HEK293 (cell line): ENCODE results near the gene EFCAB5.
A peak's percentile ranks its signal among the peaks of the same experiment; 100 is the strongest.

Experiments used
- OSR2 ChIP-seq: fragments of 450-650 bp; formaldehyde crosslinking; IDR thresholded peaks from 2 replicates; pipeline ENCODE4 v1.5.1; 2016; ENCODE audit warnings: missing biosample characterization, missing genetic modification characterization
- SALL2 ChIP-seq: fragments of 450-650 bp; formaldehyde crosslinking; IDR thresholded peaks from 2 replicates; pipeline ENCODE4 v1.5.0; 2017; ENCODE audit warnings: missing biosample characterization, mild to moderate bottlenecking, missing genetic modification characterization, borderline replicate concordance
- TRIM28 ChIP-seq: IDR thresholded peaks from 2 replicates; pipeline ENCODE4 v1.6.1; 2011; ENCODE audit warnings: low read length, control low read depth, borderline replicate concordance
- ZBTB1 ChIP-seq: fragments of 450-650 bp; formaldehyde crosslinking; IDR thresholded peaks from 2 replicates; pipeline ENCODE4 v1.5.1; 2016; ENCODE audit warnings: missing biosample characterization, missing genetic modification characterization
- ZBTB48 ChIP-seq: fragments of 450-650 bp; formaldehyde crosslinking; IDR thresholded peaks from 2 replicates; pipeline ENCODE4 v1.5.1; 2016; ENCODE audit warnings: missing biosample characterization, missing genetic modification characterization
- ZNF184 ChIP-seq: fragments of 450-650 bp; IDR thresholded peaks from 2 replicates; pipeline ENCODE4 v1.5.1; 2018; ENCODE audit warnings: missing biosample characterization, mild to moderate bottlenecking, missing genetic modification characterization
- ZNF202 ChIP-seq: fragments of 450-650 bp; formaldehyde crosslinking; IDR thresholded peaks from 2 replicates; pipeline ENCODE4 v1.5.1; 2016; ENCODE audit warnings: missing biosample characterization, missing genetic modification characterization, borderline replicate concordance
- ZNF266 ChIP-seq: fragments of 450-650 bp; formaldehyde crosslinking; IDR thresholded peaks from 2 replicates; pipeline ENCODE4 v1.5.1; 2016; ENCODE audit warnings: missing biosample characterization, missing genetic modification characterization, low read depth
- ZNF302 ChIP-seq: fragments of 450-650 bp; formaldehyde crosslinking; IDR thresholded peaks from 2 replicates; pipeline ENCODE4 v1.5.1; 2016; ENCODE audit warnings: missing biosample characterization, missing genetic modification characterization, low read depth
- ZNF341 ChIP-seq: fragments of 450-650 bp; formaldehyde crosslinking; IDR thresholded peaks from 2 replicates; pipeline ENCODE4; 2016; ENCODE audit warnings: low read depth, missing biosample characterization, missing genetic modification characterization
- ZNF366 ChIP-seq: fragments of 450-650 bp; formaldehyde crosslinking; conservative IDR thresholded peaks from 2 replicates; pipeline ENCODE4 v1.5.1; 2016; ENCODE audit warnings: missing biosample characterization, missing genetic modification characterization
- ZNF394 ChIP-seq: fragments of 450-650 bp; formaldehyde crosslinking; IDR thresholded peaks from 2 replicates; pipeline ENCODE4 v1.5.1; 2016; ENCODE audit warnings: missing biosample characterization, missing genetic modification characterization, mild to moderate bottlenecking, moderate library complexity, borderline replicate concordance
- ZNF416 ChIP-seq: fragments of 450-650 bp; formaldehyde crosslinking; IDR thresholded peaks from 2 replicates; pipeline ENCODE4 v1.5.1; 2016; ENCODE audit warnings: missing biosample characterization, missing genetic modification characterization
- ZNF473 ChIP-seq: fragments of 450-650 bp; formaldehyde crosslinking; IDR thresholded peaks from 2 replicates; pipeline ENCODE4 v1.5.1; 2017; ENCODE audit warnings: missing biosample characterization, missing genetic modification characterization
- ZNF561 ChIP-seq: fragments of 450-650 bp; IDR thresholded peaks from 2 replicates; pipeline ENCODE4 v1.5.1; 2018; ENCODE audit warnings: missing biosample characterization, missing genetic modification characterization, borderline replicate concordance
- ZNF654 ChIP-seq: fragments of 450-650 bp; formaldehyde crosslinking; IDR thresholded peaks from 2 replicates; pipeline ENCODE4 v1.5.1; 2016; ENCODE audit warnings: low read depth, missing biosample characterization, missing genetic modification characterization
- ZNF76 ChIP-seq: fragments of 450-650 bp; formaldehyde crosslinking; IDR thresholded peaks from 2 replicates; pipeline ENCODE4; 2016; ENCODE audit warnings: low read depth, missing biosample characterization, missing genetic modification characterization, borderline replicate concordance
- ZNF785 ChIP-seq: fragments of 450-650 bp; formaldehyde crosslinking; IDR thresholded peaks from 2 replicates; pipeline ENCODE4 v1.5.1; 2016; ENCODE audit warnings: missing biosample characterization, missing genetic modification characterization
- TF ChIP-seq, protein P1 (sequence below): fragments of 450-650 bp; formaldehyde crosslinking; IDR thresholded peaks from 2 replicates; pipeline ENCODE4 v1.5.1; 2016; ENCODE audit warnings: missing biosample characterization, missing genetic modification characterization
- TF ChIP-seq, protein P2 (sequence below): fragments of 450-650 bp; formaldehyde crosslinking; IDR thresholded peaks from 2 replicates; pipeline ENCODE4 v1.5.1; 2016; ENCODE audit warnings: missing biosample characterization, missing genetic modification characterization
- TF ChIP-seq, protein P3 (sequence below): fragments of 450-650 bp; formaldehyde crosslinking; IDR thresholded peaks from 2 replicates; pipeline ENCODE4 v1.5.1; 2016; ENCODE audit warnings: missing biosample characterization, missing genetic modification characterization
- TF ChIP-seq, protein P4 (sequence below): fragments of 450-650 bp; formaldehyde crosslinking; IDR thresholded peaks from 2 replicates; pipeline ENCODE4 v1.5.1; 2016; ENCODE audit warnings: missing biosample characterization, missing genetic modification characterization
- TF ChIP-seq, protein P5 (sequence below): fragments of 450-650 bp; formaldehyde crosslinking; IDR thresholded peaks from 2 replicates; pipeline ENCODE4 v1.5.1; 2016; ENCODE audit warnings: missing biosample characterization, missing genetic modification characterization
- TF ChIP-seq, protein P6 (sequence below): fragments of 450-650 bp; formaldehyde crosslinking; IDR thresholded peaks from 2 replicates; pipeline ENCODE4 v1.5.1; 2017; ENCODE audit warnings: missing biosample characterization, missing genetic modification characterization
- TF ChIP-seq, protein P7 (sequence below): fragments of 450-650 bp; formaldehyde crosslinking; IDR thresholded peaks from 2 replicates; pipeline ENCODE4 v1.5.1; 2016; ENCODE audit warnings: missing biosample characterization, missing genetic modification characterization, borderline replicate concordance

Gene EFCAB5

DNA sequence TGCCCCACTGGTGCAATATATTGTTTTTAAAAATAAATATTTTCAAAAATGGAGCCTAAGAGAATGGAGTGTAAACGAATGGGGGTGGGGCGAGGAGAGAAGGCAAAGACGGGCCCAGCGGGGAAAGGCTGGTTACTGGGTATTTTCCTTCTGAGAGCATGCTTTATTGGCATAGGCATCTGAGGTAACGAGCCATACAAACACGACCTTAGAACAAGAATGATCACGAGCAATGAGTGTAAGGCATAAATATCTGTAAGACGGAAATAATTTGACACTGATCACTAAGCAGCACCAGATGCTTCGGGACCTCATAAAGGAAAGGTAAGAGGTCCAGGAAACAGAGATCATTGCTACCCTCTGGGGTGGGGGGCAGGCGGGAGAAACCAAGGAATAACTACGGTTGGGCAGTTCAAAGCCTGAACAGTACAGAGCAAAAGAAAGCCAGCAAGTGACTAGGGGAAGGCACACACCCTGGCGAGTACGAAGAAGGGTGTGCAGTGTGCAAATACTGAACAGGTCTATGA is 12.4 kb upstream of the EFCAB5 start (continued):
- TF ChIP-seq, protein P1, sequence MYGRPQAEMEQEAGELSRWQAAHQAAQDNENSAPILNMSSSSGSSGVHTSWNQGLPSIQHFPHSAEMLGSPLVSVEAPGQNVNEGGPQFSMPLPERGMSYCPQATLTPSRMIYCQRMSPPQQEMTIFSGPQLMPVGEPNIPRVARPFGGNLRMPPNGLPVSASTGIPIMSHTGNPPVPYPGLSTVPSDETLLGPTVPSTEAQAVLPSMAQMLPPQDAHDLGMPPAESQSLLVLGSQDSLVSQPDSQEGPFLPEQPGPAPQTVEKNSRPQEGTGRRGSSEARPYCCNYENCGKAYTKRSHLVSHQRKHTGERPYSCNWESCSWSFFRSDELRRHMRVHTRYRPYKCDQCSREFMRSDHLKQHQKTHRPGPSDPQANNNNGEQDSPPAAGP (tag by site-specific recombination): no peak
- no peak for TF ChIP-seq OSR2 (tag by site-specific recombination)
- TF ChIP-seq ZNF394 (tag by site-specific recombination): no peak
- no peak for TF ChIP-seq ZNF654 (tag by site-specific recombination)
- TF ChIP-seq ZNF302: no peak
- TF ChIP-seq, protein P2, sequence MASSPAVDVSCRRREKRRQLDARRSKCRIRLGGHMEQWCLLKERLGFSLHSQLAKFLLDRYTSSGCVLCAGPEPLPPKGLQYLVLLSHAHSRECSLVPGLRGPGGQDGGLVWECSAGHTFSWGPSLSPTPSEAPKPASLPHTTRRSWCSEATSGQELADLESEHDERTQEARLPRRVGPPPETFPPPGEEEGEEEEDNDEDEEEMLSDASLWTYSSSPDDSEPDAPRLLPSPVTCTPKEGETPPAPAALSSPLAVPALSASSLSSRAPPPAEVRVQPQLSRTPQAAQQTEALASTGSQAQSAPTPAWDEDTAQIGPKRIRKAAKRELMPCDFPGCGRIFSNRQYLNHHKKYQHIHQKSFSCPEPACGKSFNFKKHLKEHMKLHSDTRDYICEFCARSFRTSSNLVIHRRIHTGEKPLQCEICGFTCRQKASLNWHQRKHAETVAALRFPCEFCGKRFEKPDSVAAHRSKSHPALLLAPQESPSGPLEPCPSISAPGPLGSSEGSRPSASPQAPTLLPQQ (tag by site-specific recombination): 0 out of 2 replicates have a peak, but pooled peaks have one; percentile 17
- TF ChIP-seq, protein P3, sequence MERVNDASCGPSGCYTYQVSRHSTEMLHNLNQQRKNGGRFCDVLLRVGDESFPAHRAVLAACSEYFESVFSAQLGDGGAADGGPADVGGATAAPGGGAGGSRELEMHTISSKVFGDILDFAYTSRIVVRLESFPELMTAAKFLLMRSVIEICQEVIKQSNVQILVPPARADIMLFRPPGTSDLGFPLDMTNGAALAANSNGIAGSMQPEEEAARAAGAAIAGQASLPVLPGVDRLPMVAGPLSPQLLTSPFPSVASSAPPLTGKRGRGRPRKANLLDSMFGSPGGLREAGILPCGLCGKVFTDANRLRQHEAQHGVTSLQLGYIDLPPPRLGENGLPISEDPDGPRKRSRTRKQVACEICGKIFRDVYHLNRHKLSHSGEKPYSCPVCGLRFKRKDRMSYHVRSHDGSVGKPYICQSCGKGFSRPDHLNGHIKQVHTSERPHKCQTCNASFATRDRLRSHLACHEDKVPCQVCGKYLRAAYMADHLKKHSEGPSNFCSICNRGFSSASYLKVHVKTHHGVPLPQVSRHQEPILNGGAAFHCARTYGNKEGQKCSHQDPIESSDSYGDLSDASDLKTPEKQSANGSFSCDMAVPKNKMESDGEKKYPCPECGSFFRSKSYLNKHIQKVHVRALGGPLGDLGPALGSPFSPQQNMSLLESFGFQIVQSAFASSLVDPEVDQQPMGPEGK: no peak
- TF ChIP-seq TRIM28: no peak
- TF ChIP-seq ZNF561: peak; percentile 73; the same call in 1 of the 2 replicates
- TF ChIP-seq ZBTB48: no peak
- TF ChIP-seq, protein P4, sequence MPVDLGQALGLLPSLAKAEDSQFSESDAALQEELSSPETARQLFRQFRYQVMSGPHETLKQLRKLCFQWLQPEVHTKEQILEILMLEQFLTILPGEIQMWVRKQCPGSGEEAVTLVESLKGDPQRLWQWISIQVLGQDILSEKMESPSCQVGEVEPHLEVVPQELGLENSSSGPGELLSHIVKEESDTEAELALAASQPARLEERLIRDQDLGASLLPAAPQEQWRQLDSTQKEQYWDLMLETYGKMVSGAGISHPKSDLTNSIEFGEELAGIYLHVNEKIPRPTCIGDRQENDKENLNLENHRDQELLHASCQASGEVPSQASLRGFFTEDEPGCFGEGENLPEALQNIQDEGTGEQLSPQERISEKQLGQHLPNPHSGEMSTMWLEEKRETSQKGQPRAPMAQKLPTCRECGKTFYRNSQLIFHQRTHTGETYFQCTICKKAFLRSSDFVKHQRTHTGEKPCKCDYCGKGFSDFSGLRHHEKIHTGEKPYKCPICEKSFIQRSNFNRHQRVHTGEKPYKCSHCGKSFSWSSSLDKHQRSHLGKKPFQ (tag by site-specific recombination): no peak
- TF ChIP-seq, protein P5, sequence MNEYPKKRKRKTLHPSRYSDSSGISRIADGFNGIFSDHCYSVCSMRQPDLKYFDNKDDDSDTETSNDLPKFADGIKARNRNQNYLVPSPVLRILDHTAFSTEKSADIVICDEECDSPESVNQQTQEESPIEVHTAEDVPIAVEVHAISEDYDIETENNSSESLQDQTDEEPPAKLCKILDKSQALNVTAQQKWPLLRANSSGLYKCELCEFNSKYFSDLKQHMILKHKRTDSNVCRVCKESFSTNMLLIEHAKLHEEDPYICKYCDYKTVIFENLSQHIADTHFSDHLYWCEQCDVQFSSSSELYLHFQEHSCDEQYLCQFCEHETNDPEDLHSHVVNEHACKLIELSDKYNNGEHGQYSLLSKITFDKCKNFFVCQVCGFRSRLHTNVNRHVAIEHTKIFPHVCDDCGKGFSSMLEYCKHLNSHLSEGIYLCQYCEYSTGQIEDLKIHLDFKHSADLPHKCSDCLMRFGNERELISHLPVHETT (tag by site-specific recombination): no peak
- TF ChIP-seq ZNF785 (tag by site-specific recombination): no peak
- no peak for TF ChIP-seq ZNF266 (tag by site-specific recombination)
- TF ChIP-seq ZNF473 (tag by site-specific recombination): no peak
- TF ChIP-seq ZNF416 (tag by site-specific recombination): no peak
- no peak for TF ChIP-seq ZNF202 (tag by site-specific recombination)
- TF ChIP-seq ZNF184 (tag by site-specific recombination): no peak
- TF ChIP-seq ZNF341 (tag by site-specific recombination): no peak
- no peak for TF ChIP-seq ZNF76 (tag by site-specific recombination)
- TF ChIP-seq, protein P6, sequence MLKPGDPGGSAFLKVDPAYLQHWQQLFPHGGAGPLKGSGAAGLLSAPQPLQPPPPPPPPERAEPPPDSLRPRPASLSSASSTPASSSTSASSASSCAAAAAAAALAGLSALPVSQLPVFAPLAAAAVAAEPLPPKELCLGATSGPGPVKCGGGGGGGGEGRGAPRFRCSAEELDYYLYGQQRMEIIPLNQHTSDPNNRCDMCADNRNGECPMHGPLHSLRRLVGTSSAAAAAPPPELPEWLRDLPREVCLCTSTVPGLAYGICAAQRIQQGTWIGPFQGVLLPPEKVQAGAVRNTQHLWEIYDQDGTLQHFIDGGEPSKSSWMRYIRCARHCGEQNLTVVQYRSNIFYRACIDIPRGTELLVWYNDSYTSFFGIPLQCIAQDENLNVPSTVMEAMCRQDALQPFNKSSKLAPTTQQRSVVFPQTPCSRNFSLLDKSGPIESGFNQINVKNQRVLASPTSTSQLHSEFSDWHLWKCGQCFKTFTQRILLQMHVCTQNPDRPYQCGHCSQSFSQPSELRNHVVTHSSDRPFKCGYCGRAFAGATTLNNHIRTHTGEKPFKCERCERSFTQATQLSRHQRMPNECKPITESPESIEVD (tag by site-specific recombination): 0 out of 2 replicates have a peak, but pooled peaks have one; percentile 6
- TF ChIP-seq ZNF366 (tag by site-specific recombination): peak; percentile 64
- no peak for TF ChIP-seq ZBTB1 (tag by site-specific recombination)
- TF ChIP-seq, protein P7, sequence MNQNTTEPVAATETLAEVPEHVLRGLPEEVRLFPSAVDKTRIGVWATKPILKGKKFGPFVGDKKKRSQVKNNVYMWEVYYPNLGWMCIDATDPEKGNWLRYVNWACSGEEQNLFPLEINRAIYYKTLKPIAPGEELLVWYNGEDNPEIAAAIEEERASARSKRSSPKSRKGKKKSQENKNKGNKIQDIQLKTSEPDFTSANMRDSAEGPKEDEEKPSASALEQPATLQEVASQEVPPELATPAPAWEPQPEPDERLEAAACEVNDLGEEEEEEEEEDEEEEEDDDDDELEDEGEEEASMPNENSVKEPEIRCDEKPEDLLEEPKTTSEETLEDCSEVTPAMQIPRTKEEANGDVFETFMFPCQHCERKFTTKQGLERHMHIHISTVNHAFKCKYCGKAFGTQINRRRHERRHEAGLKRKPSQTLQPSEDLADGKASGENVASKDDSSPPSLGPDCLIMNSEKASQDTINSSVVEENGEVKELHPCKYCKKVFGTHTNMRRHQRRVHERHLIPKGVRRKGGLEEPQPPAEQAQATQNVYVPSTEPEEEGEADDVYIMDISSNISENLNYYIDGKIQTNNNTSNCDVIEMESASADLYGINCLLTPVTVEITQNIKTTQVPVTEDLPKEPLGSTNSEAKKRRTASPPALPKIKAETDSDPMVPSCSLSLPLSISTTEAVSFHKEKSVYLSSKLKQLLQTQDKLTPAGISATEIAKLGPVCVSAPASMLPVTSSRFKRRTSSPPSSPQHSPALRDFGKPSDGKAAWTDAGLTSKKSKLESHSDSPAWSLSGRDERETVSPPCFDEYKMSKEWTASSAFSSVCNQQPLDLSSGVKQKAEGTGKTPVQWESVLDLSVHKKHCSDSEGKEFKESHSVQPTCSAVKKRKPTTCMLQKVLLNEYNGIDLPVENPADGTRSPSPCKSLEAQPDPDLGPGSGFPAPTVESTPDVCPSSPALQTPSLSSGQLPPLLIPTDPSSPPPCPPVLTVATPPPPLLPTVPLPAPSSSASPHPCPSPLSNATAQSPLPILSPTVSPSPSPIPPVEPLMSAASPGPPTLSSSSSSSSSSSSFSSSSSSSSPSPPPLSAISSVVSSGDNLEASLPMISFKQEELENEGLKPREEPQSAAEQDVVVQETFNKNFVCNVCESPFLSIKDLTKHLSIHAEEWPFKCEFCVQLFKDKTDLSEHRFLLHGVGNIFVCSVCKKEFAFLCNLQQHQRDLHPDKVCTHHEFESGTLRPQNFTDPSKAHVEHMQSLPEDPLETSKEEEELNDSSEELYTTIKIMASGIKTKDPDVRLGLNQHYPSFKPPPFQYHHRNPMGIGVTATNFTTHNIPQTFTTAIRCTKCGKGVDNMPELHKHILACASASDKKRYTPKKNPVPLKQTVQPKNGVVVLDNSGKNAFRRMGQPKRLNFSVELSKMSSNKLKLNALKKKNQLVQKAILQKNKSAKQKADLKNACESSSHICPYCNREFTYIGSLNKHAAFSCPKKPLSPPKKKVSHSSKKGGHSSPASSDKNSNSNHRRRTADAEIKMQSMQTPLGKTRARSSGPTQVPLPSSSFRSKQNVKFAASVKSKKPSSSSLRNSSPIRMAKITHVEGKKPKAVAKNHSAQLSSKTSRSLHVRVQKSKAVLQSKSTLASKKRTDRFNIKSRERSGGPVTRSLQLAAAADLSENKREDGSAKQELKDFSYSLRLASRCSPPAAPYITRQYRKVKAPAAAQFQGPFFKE (tag by site-specific recombination): no peak
- no peak for TF ChIP-seq SALL2 (tag by site-specific recombination)
